ENCODE measurements around the gene ZBTB20. TPM values are rescaled to one million over a fixed set of nuclear protein-coding genes. Genes with fewer than 3 reads are reported as not detected.

The ZBTB20 gene
- total RNA-seq, 1 experiment from 2014 or later = 12.8 TPM

- peak overlapping the region; percentile 80 for H3K4me3 Mint-ChIP-seq (ENCODE audit: unreplicated experiment)
- H3K36me3 ChIP-seq (ENCODE audit: control insufficient read depth, insufficient read depth, low read length) = no peaks in the 10 kb centered on the region
- H3K9me3 Mint-ChIP-seq (ENCODE audit: unreplicated experiment) = peaks cover 10% of the 10 kb centered on the region
- no peak for TF ChIP-seq CTCF (IDR thresholded peaks at IDR 0.05; ENCODE audit: insufficient read depth in 1 of 2, low read depth in 1 of 2, low read length in 1 of 2, severe bottlenecking in 1 of 2, unreplicated experiment in 1 of 2)
- H3K9me3 ChIP-seq = no peaks in the 10 kb centered on the region
- H3K27ac Mint-ChIP-seq (ENCODE audit: unreplicated experiment) = peak overlapping the region; percentile 86
- peaks cover 17% of the 10 kb centered on the region for H3K36me3 Mint-ChIP-seq (ENCODE audit: insufficient read depth, unreplicated experiment)
- H3K4me1 ChIP-seq = peaks cover 35% of the 10 kb centered on the region
- H3K4me1 Mint-ChIP-seq (ENCODE audit: low read depth, unreplicated experiment) = peaks cover 17% of the 10 kb centered on the region
- POLR2A ChIA-PET = interaction anchor here (0.7 kb wide), 1 partner anchor 26 kb away, joined by 3 read pairs; no protein-coding TSS in a partner anchor
- intact Hi-C loops (cut with micrococcal nuclease; ENCODE audit: unreplicated experiment) = loop anchor here (1.0 kb wide), 2 partner anchors 14 to 15 kb away; no protein-coding TSS in a partner anchor
- peak overlapping the region; percentile 30 for H3K4me3 ChIP-seq (ENCODE audit: low read depth, low read length)
- no peaks in the 10 kb centered on the region for H3K27me3 ChIP-seq (replicated peaks; ENCODE audit: control insufficient read depth, insufficient read depth, low read length)
- DNase-seq = peak; percentile 67 to 75
- no peaks in the 10 kb centered on the region for H3K27me3 Mint-ChIP-seq (ENCODE audit: insufficient read depth, unreplicated experiment)
- CTCF ChIA-PET = interaction anchor here (1.0 kb wide), 1 partner anchor 327 kb away, joined by 3 read pairs; no protein-coding TSS in a partner anchor
- TSS peak; percentile 79 for BruUV-seq (replicated peaks)
Observed at GRCh38 chr3:114745322-114746240, 401.5 kb downstream of the ZBTB20 start.

- Mint-ChIP-seq H3K27me3 (ENCODE audit: insufficient read depth, unreplicated experiment) (no peaks in the 10 kb centered on the region), H3K27ac (ENCODE audit: unreplicated experiment) (peak overlapping the region; percentile 86), H3K36me3 (ENCODE audit: insufficient read depth, unreplicated experiment) (peaks cover 23% of the 10 kb centered on the region), H3K9me3 (ENCODE audit: unreplicated experiment) (peaks cover under 1% of the 10 kb centered on the region), H3K4me1 (ENCODE audit: low read depth, unreplicated experiment) (peaks cover 22% of the 10 kb centered on the region), H3K4me3 (ENCODE audit: unreplicated experiment) (peak overlapping the region; percentile 80)
- intact Hi-C loops (cut with micrococcal nuclease; ENCODE audit: unreplicated experiment) = no loop called here
- ChIA-PET CTCF (no interaction called here), POLR2A (interaction anchor here (0.6 kb wide), 1 partner anchor 46 kb away, joined by 3 read pairs; no protein-coding TSS in a partner anchor)
- no peaks in the 10 kb centered on the region for H3K9me3 ChIP-seq
- no peak overlapping the region for H3K4me3 ChIP-seq (ENCODE audit: low read depth, low read length)
- TF ChIP-seq CTCF (IDR thresholded peaks at IDR 0.05; ENCODE audit: insufficient read depth in 1 of 2, low read depth in 1 of 2, low read length in 1 of 2, severe bottlenecking in 1 of 2, unreplicated experiment in 1 of 2) = no peak
- no peaks in the 10 kb centered on the region for H3K36me3 ChIP-seq (ENCODE audit: control insufficient read depth, insufficient read depth, low read length)
- peaks cover 51% of the 10 kb centered on the region for H3K4me1 ChIP-seq
- DNase-seq = no peak
- no peaks in the 10 kb centered on the region for H3K27me3 ChIP-seq (replicated peaks; ENCODE audit: control insufficient read depth, insufficient read depth, low read length)
- BruUV-seq (replicated peaks) = no TSS peak
Observed at GRCh38 chr3:114743746-114744485, 403.2 kb downstream of the ZBTB20 start.

- TF ChIP-seq CTCF (IDR thresholded peaks at IDR 0.05; ENCODE audit: insufficient read depth in 1 of 2, low read depth in 1 of 2, low read length in 1 of 2, severe bottlenecking in 1 of 2, unreplicated experiment in 1 of 2) = no peak
- Mint-ChIP-seq H3K9me3 (ENCODE audit: unreplicated experiment) (no peaks in the 10 kb centered on the region), H3K27me3 (ENCODE audit: insufficient read depth, unreplicated experiment) (no peaks in the 10 kb centered on the region), H3K4me3 (ENCODE audit: unreplicated experiment) (no peak overlapping the region), H3K27ac (ENCODE audit: unreplicated experiment) (no peak overlapping the region), H3K4me1 (ENCODE audit: low read depth, unreplicated experiment) (peaks cover 18% of the 10 kb centered on the region), H3K36me3 (ENCODE audit: insufficient read depth, unreplicated experiment) (peaks cover 23% of the 10 kb centered on the region)
- H3K27me3 ChIP-seq (replicated peaks; ENCODE audit: control insufficient read depth, insufficient read depth, low read length) = no peaks in the 10 kb centered on the region
- no peaks in the 10 kb centered on the region for H3K36me3 ChIP-seq (ENCODE audit: control insufficient read depth, insufficient read depth, low read length)
- intact Hi-C loops (cut with micrococcal nuclease; ENCODE audit: unreplicated experiment) = no loop called here
- peaks cover 41% of the 10 kb centered on the region for H3K4me1 ChIP-seq
- ChIA-PET POLR2A (no interaction called here), CTCF (no interaction called here)
- no peak for DNase-seq
- no TSS peak for BruUV-seq (replicated peaks)
- H3K9me3 ChIP-seq = no peaks in the 10 kb centered on the region
- no peak overlapping the region for H3K4me3 ChIP-seq (ENCODE audit: low read depth, low read length)
Observed at GRCh38 chr3:114741066-114741465, 406.0 kb downstream of the ZBTB20 start.

Data from Caco-2 (cell line).